H1 (cell line): ENCODE results near the gene CRYGN. TPM values are rescaled to one million over a fixed set of nuclear protein-coding genes. Genes with fewer than 3 reads are reported as not detected.

Source experiments
- CTCF ChIA-PET: fragments of 300-600 bp; sonication (Branson Sonifier 250); formaldehyde crosslinking; loops from one replicate; lab custom pipeline; 2021; ENCODE audit not compliant: partially characterized antibody; lab: Charles Lee
- POLR2A ChIA-PET: fragments of 300-600 bp; sonication (Branson Sonifier 250); formaldehyde crosslinking; loops from one replicate; lab custom pipeline; 2021; ENCODE audit warnings: inconsistent platforms; ENCODE audit not compliant: partially characterized antibody; lab: Charles Lee
- DNase-seq, 2 experiments: peaks; one replicate each; pipeline versions ENCODE4 v3.0.0 to v3.0.0-alpha.2; 2010 to 2022; ENCODE audit warnings: low spot score in 2 of 2, low read depth in 1 of 2, mixed read lengths in 1 of 2
- FAIRE-seq: peaks from 2 replicates; lab custom pipeline; 2011; peaks lifted over from hg19 to GRCh38; lab: Jason Lieb, UNC
- H2AFZ ChIP-seq: 2 replicates; pipeline ENCODE4 v1.8.1; 2012; ENCODE audit warnings: low read length, inconsistent platforms
- H2AK5ac ChIP-seq: 2 replicates; pipeline ENCODE4 v1.6.1; 2013; ENCODE audit warnings: low read depth, low read length
- H2BK120ac ChIP-seq: replicated peaks from 2 replicates; pipeline ENCODE3; 2013; ENCODE audit warnings: low read depth, low read length, inconsistent platforms
- H2BK12ac ChIP-seq: 2 replicates; pipeline ENCODE4 v1.6.1; 2013; ENCODE audit warnings: low read depth, low read length
- H2BK15ac ChIP-seq: 2 replicates; pipeline ENCODE4 v1.6.1; 2013; ENCODE audit warnings: low read length
- H2BK20ac ChIP-seq: 2 replicates; pipeline ENCODE4 v1.6.1; 2013; ENCODE audit warnings: low read length
- H2BK5ac ChIP-seq: 2 replicates; pipeline ENCODE4 v1.6.1; 2013; ENCODE audit warnings: low read depth, low read length
- H3K14ac ChIP-seq: 2 replicates; pipeline ENCODE4 v1.6.1; 2013; ENCODE audit warnings: inconsistent platforms; ENCODE audit not compliant: insufficient read length
- H3K18ac ChIP-seq: 2 replicates; pipeline ENCODE4 v1.6.1; 2013; ENCODE audit warnings: low read length; ENCODE audit errors: extremely low read depth
- H3K23ac ChIP-seq: 2 replicates; pipeline ENCODE4 v1.6.1; 2013; ENCODE audit warnings: inconsistent platforms; ENCODE audit not compliant: insufficient read length
- H3K23me2 ChIP-seq: 2 replicates; pipeline ENCODE4 v1.6.1; 2013; ENCODE audit warnings: low read depth, low read length
- H3K27ac ChIP-seq: 2 replicates; pipeline ENCODE4 v1.6.1; 2011; ENCODE audit warnings: low read depth, low read length, inconsistent platforms
- H3K27me3 ChIP-seq, 4 experiments: replicated peaks in 1 of 4; 1 replicate in 1 of 4; 2 replicates in 3 of 4; pipeline versions ENCODE4 v1.6.1 to v1.8.1; 2011 to 2013; ENCODE audit warnings: low read length in 3 of 4, mild to moderate bottlenecking in 3 of 4, inconsistent platforms in 2 of 4, mixed read lengths in 2 of 4, moderate library complexity in 1 of 4; ENCODE audit not compliant: control insufficient read depth in 3 of 4, insufficient read depth in 3 of 4; ENCODE audit errors: extremely low read depth in 1 of 4
- H3K36me3 ChIP-seq, 4 experiments: 2 replicates each; pipeline versions ENCODE4 v1.6.1 to v1.8.1; 2011 to 2013; ENCODE audit warnings: mild to moderate bottlenecking in 4 of 4, low read length in 3 of 4, moderate library complexity in 2 of 4, control low read depth in 1 of 4, inconsistent platforms in 1 of 4; ENCODE audit not compliant: insufficient read depth in 4 of 4, control insufficient read depth in 2 of 4
- H3K4ac ChIP-seq: replicated peaks from 2 replicates; pipeline ENCODE3; 2013; ENCODE audit warnings: low read length, low read depth, mixed read lengths, inconsistent platforms; ENCODE audit not compliant: insufficient read length
- H3K4me1 ChIP-seq, 4 experiments: replicated peaks in 1 of 4; 1 replicate in 1 of 4; 2 replicates in 3 of 4; pipeline versions ENCODE4 v1.6.1 to v1.8.1; 2011 to 2013; ENCODE audit warnings: low read length in 3 of 4, inconsistent platforms in 2 of 4, mixed read lengths in 1 of 4; ENCODE audit not compliant: insufficient read depth in 4 of 4, control insufficient read depth in 3 of 4
- H3K4me2 ChIP-seq, 2 experiments: 2 replicates each; pipeline versions ENCODE4 v1.6.1 to v1.8.1; 2011 to 2013; ENCODE audit warnings: low read depth in 2 of 2, low read length in 2 of 2, control low read depth in 1 of 2, inconsistent platforms in 1 of 2, mild to moderate bottlenecking in 1 of 2; ENCODE audit not compliant: insufficient read depth in 1 of 2
- H3K4me3 ChIP-seq, 4 experiments: fragments of 200-600, 300-600 bp in 1 of 4; sonication (generic), shearing (Covaris generic), sonication (Bioruptor Twin) in 1 of 4; 2 replicates each; pipeline versions ENCODE4 v1.5.1 to v1.8.1; 2011 to 2016; ENCODE audit warnings: low read length in 4 of 4, low read depth in 3 of 4, control low read depth in 2 of 4, inconsistent platforms in 2 of 4, mild to moderate bottlenecking in 2 of 4, mixed read lengths in 1 of 4, moderate library complexity in 1 of 4; ENCODE audit not compliant: insufficient read depth in 2 of 4; ENCODE audit errors: extremely low read depth in 1 of 4
- H3K56ac ChIP-seq: replicated peaks from 2 replicates; pipeline ENCODE3; 2013; ENCODE audit warnings: low read depth, mild to moderate bottlenecking, mixed read lengths, low read length, inconsistent platforms; ENCODE audit not compliant: insufficient read length
- H3K79me1 ChIP-seq: 2 replicates; pipeline ENCODE4 v1.6.1; 2013; ENCODE audit warnings: low read depth, low read length, control low read depth
- H3K79me2 ChIP-seq, 2 experiments: 2 replicates each; pipeline versions ENCODE4 v1.6.1 to v1.8.1; 2012 to 2013; ENCODE audit warnings: low read length in 2 of 2, mild to moderate bottlenecking in 2 of 2, inconsistent platforms in 1 of 2; ENCODE audit not compliant: insufficient read depth in 2 of 2, control insufficient read depth in 1 of 2
- H3K9ac ChIP-seq, 4 experiments: replicated peaks in 1 of 4; 1 replicate in 1 of 4; 2 replicates in 3 of 4; pipeline versions ENCODE4 v1.6.1 to v1.8.1; 2011 to 2013; ENCODE audit warnings: low read depth in 3 of 4, low read length in 3 of 4, control low read depth in 2 of 4, mild to moderate bottlenecking in 2 of 4, moderate library complexity in 2 of 4, inconsistent platforms in 1 of 4; ENCODE audit errors: extremely low read depth in 1 of 4
- H3K9me3 ChIP-seq, 2 experiments: 2 replicates each; pipeline versions ENCODE4 v1.6.1 to v1.8.1; 2012 to 2013; ENCODE audit warnings: mild to moderate bottlenecking in 2 of 2, moderate library complexity in 2 of 2, control low read depth in 1 of 2, inconsistent platforms in 1 of 2, low read depth in 1 of 2, low read length in 1 of 2, mixed read lengths in 1 of 2; ENCODE audit not compliant: insufficient read depth in 2 of 2
- H4K20me1 ChIP-seq, 2 experiments: replicated peaks in 1 of 2; 2 replicates each; pipeline versions ENCODE3 to v1.8.1; 2011 to 2013; ENCODE audit warnings: inconsistent platforms in 2 of 2, low read length in 2 of 2, mild to moderate bottlenecking in 1 of 2; ENCODE audit not compliant: insufficient read depth in 2 of 2, control insufficient read depth in 1 of 2
- H4K5ac ChIP-seq: 2 replicates; pipeline ENCODE4 v1.6.1; 2013; ENCODE audit warnings: low read length, low read depth, mixed read lengths, inconsistent platforms; ENCODE audit not compliant: insufficient read length
- H4K8ac ChIP-seq: 2 replicates; pipeline ENCODE4 v1.8.0; 2013; ENCODE audit warnings: mild to moderate bottlenecking, moderate library complexity, low read length, inconsistent platforms; ENCODE audit not compliant: insufficient read depth; ENCODE audit errors: extremely low read depth
- H4K91ac ChIP-seq: replicated peaks from 2 replicates; pipeline ENCODE3; 2013; ENCODE audit warnings: low read length, mixed read lengths, inconsistent platforms; ENCODE audit not compliant: insufficient read length
- CBX5 ChIP-seq: fragments of 300-800, 300-1000 bp; sonication (generic); IDR thresholded peaks from 2 replicates; pipeline ENCODE4 v1.7.1; 2016; ENCODE audit warnings: antibody characterized with exemption, low read length, low read depth
- CEBPB ChIP-seq: IDR thresholded peaks from 2 replicates; pipeline ENCODE4 v1.6.1; 2012; ENCODE audit warnings: low read depth, low read length
- CHD1 ChIP-seq: IDR thresholded peaks from 2 replicates; pipeline ENCODE4 v1.6.1; 2012; ENCODE audit warnings: low read depth, low read length, improper control_type of control experiment
- CHD2 ChIP-seq: IDR thresholded peaks from 2 replicates; pipeline ENCODE4 v1.6.1; 2012; ENCODE audit warnings: low read length, improper control_type of control experiment
- FOSL1 ChIP-seq: IDR thresholded peaks from 2 replicates; pipeline ENCODE4 v1.6.1; 2011; ENCODE audit warnings: mild to moderate bottlenecking, low read depth, low read length, moderate library complexity; ENCODE audit not compliant: insufficient read depth
- KDM5A ChIP-seq: fragments of 200-600 bp; IDR thresholded peaks from 2 replicates; pipeline ENCODE4 v1.7.1; 2012; ENCODE audit warnings: mild to moderate bottlenecking, low read length, inconsistent platforms, mixed read lengths
- MAX ChIP-seq: IDR thresholded peaks from 2 replicates; pipeline ENCODE4 v1.6.1; 2012; ENCODE audit warnings: inconsistent platforms
- POLR2A ChIP-seq, 2 experiments: IDR thresholded peaks; 1 replicate in 1 of 2; 2 replicates in 1 of 2; pipeline ENCODE4 v1.6.1; 2011; ENCODE audit warnings: low read depth in 2 of 2, low read length in 2 of 2, mild to moderate bottlenecking in 2 of 2; ENCODE audit errors: control extremely low read depth in 1 of 2
- RBBP5 ChIP-seq: IDR thresholded peaks from 2 replicates; pipeline ENCODE4 v1.7.1; 2012; ENCODE audit warnings: low read depth, mild to moderate bottlenecking, inconsistent platforms, low read length, moderate library complexity, borderline replicate concordance
- SIRT6 ChIP-seq: IDR thresholded peaks from one replicate; pipeline ENCODE4 v1.7.1; 2012; ENCODE audit warnings: low read length, inconsistent platforms
- TAF7 ChIP-seq: optimal IDR thresholded peaks from 2 replicates; pipeline ENCODE3; 2011; ENCODE audit warnings: low read depth, mild to moderate bottlenecking, inconsistent platforms, low read length, moderate library complexity, borderline replicate concordance
- WGBS, 2 experiments: shearing (Covaris generic) in 1 of 2; methylation state at CpG; one replicate each; pipeline versions ENCODE4 v1.1.6 to v1.1.7; 2013 to 2015; ENCODE audit warnings: low lambda C conversion rate in 2 of 2, mixed read lengths in 2 of 2, inconsistent platforms in 1 of 2, low coverage in 1 of 2, missing lambda C conversion rate in 1 of 2; ENCODE audit not compliant: insufficient replicate concordance in 2 of 2, insufficient coverage in 1 of 2, insufficient read length in 1 of 2; ENCODE audit errors: extremely low coverage in 1 of 2, missing lambda C conversion rate in 1 of 2; 5-methylcytosine and 5-hydroxymethylcytosine counted together
- polyA plus RNA-seq, 7 experiments: library from polyadenylated mRNA; depleted of rRNA in 3 of 7; stranded (reverse) in 5 of 7; unstranded in 2 of 7; fragments of >200 nt in 5 of 7; fragments of 200-250 nt in 2 of 7; gene quantifications; 1 replicate in 5 of 7; 2 replicates in 1 of 7; 4 replicates in 1 of 7; pipeline versions ENCODE4 v1.2.1 to v1.2.3, GENCODE V29; 2011 to 2013; ENCODE audit warnings: missing spikeins in 2 of 7, mixed read lengths in 2 of 7
- total RNA-seq: library from RNA; stranded (reverse); fragmentation: NEBNext Ultra II Directional; extraction: Animal tissue kit (Norgen Biotek cat#: 25700); gene quantifications from 2 replicates; pipeline ENCODE4 v1.2.1, GENCODE V29; 2021

Gene CRYGN
- total and polyA plus RNA-seq, 2 of the 8 experiments (the other 6 are each of a cell fraction or from before 2014, with no cell fraction given): 0.98 to 1.6 TPM

GRCh38 chr7:151410405-151411390, 29.2 kb downstream of the CRYGN start:
- Histone ChIP-seq H3K27ac (no peak overlapping the region), H3K4me1 (peaks cover 0 to 18% (median 14%) of the 10 kb centered on the region in 4 experiments; a peak in 6 of 7 replicates), H3K56ac (peak overlapping the region; percentile 20), H2AK5ac (peak overlapping the region; percentile 29; the same call in 1 of the 2 replicates), H2BK5ac (peak overlapping the region; percentile 32; the same call in 1 of the 2 replicates), H4K20me1 (peaks cover 0 to 2% of the 10 kb centered on the region in 2 experiments), H3K4me2 (peak overlapping the region; percentile 90 to 97), H3K36me3 (no peaks in the 10 kb centered on the region; a peak in 1 of 8 replicates), H2AFZ (no peak overlapping the region), H4K91ac (peak overlapping the region; percentile 52), H3K9ac (peak overlapping the region; percentile 20 to 60 (median 38); a peak in 6 of 7 replicates), H3K79me1 (no peaks in the 10 kb centered on the region; the same call in 1 of the 2 replicates), H3K4ac (no peak overlapping the region), H3K23ac (no peak overlapping the region), H4K5ac (no peak overlapping the region), H3K79me2 (no peaks in the 10 kb centered on the region), H3K4me3 (peak overlapping the region; percentile 69 to 84 (median 80)), H3K27me3 (peaks cover 0 to 32% (median 19%) of the 10 kb centered on the region in 4 experiments; a peak in 6 of 7 replicates), H2BK120ac (no peak overlapping the region), H3K23me2 (peaks cover 21% of the 10 kb centered on the region), H3K18ac (peak overlapping the region; percentile 78), H4K8ac (peak overlapping the region; percentile 62), H3K9me3 (no peaks in the 10 kb centered on the region), H2BK20ac (0 out of 2 replicates have a peak overlapping the region, but pooled peaks have one; percentile 37), H2BK12ac (peak overlapping the region; percentile 52; the same call in 1 of the 2 replicates), H3K14ac (no peak overlapping the region), H2BK15ac (peak overlapping the region; percentile 65; the same call in 1 of the 2 replicates)
- POLR2A ChIA-PET: interaction anchor here (0.8 to 2.7 kb wide), 5 partner anchors 13 to 52 kb away, joined by 3 to 9 read pairs (median 5); partner anchors contain the start of gene CRYGN
- no peak for FAIRE-seq
- 24% methylated on average over 47 of the region's 55 CpGs; no CpG with 5 or more reads in 1 of the 2 experiments for WGBS, 2 experiments
- peak in 1 of 2 experiments; percentile 76 for DNase-seq
- CTCF ChIA-PET: interaction anchor here (0.6 to 3.2 kb wide), 5 partner anchors 8 to 95 kb away, joined by 3 to 17 read pairs (median 6); partner anchors contain the start of gene CRYGN
- TF ChIP-seq SIRT6 (no peak), KDM5A (no peak), FOSL1 (peak; percentile 89), TAF7 (no peak), CHD2 (no peak), POLR2A (IDR thresholded peaks at IDR 0.05; ENCODE audit: control extremely low read depth in 1 of 2, low read depth in 2 of 2, low read length in 2 of 2) (no peak), RBBP5 (no peak; the same call in none of the 2 replicates), CEBPB (no peak), CHD1 (no peak), CBX5 (no peak), MAX (no peak)
